T-helper 17 cell (primary cell): ENCODE measurements around the gene SPECC1L. TPM values are rescaled to one million over a fixed set of nuclear protein-coding genes. Genes with fewer than 3 reads are reported as not detected.
A peak's percentile ranks its signal among the peaks of the same experiment; 100 is the strongest.

Source experiments
- ATAC-seq: fragments of 150-1000 bp; cut with Tn5 transposase; 2 replicates; pipeline ENCODE4 v1.10.0; 2021; ENCODE audit warnings: mild to moderate bottlenecking, moderate library complexity
- DNase-seq, 3 donors: peaks; one replicate each; pipeline versions ENCODE4 v3.0.0 to v3.0.0-alpha.2; 2020 to 2021
- H3K9me3 ChIP-seq: one replicate; pipeline ENCODE4 v1.7.0; 2013; ENCODE audit warnings: low read length, mild to moderate bottlenecking; ENCODE audit not compliant: control insufficient read depth, poor library complexity, severe bottlenecking
- H3K27ac Mint-ChIP-seq: one replicate; pipeline ENCODE4 v1.8.0; 2022; ENCODE audit warnings: mild to moderate bottlenecking, moderate library complexity, mixed read lengths
- H3K27me3 Mint-ChIP-seq: one replicate; pipeline ENCODE4 v1.8.0; 2022; ENCODE audit warnings: mixed read lengths
- H3K36me3 Mint-ChIP-seq: one replicate; pipeline ENCODE4 v1.8.0; 2022; ENCODE audit warnings: low read depth, mixed read lengths
- H3K4me1 Mint-ChIP-seq: one replicate; pipeline ENCODE4 v1.8.0; 2022; ENCODE audit warnings: mild to moderate bottlenecking, mixed read lengths
- H3K4me3 Mint-ChIP-seq: one replicate; pipeline ENCODE4 v1.8.0; 2022; ENCODE audit warnings: mild to moderate bottlenecking, moderate library complexity, mixed read lengths
- total RNA-seq, 4 donors: library from RNA in 2 of 4; stranded (reverse) in 2 of 4; gene quantifications; one replicate each; pipeline ENCODE4 v1.2.3 and lab custom pipeline; 2022 to 2026

Gene SPECC1L
- total RNA-seq, 2 donors from 2014 or later: 34.9 to 35.2 TPM

GRCh38 chr22:24380220-24380904 is 109.7 kb downstream of the SPECC1L start:
- Mint-ChIP-seq H3K27me3 (no peaks in the 10 kb centered on the region), H3K4me3 (no peak overlapping the region), H3K36me3 (no peaks in the 10 kb centered on the region), H3K4me1 (peaks cover 15% of the 10 kb centered on the region), H3K27ac (no peak overlapping the region)
- DNase-seq (no peak), ATAC-seq (no peak)
- no peaks in the 10 kb centered on the region for H3K9me3 ChIP-seq

GRCh38 chr22:24380905-24381230 is 110.2 kb downstream of the SPECC1L start:
- no peak overlapping the region for H3K4me3 Mint-ChIP-seq
- H3K9me3 ChIP-seq: no peaks in the 10 kb centered on the region
- peak overlapping the region; percentile 49 for H3K27ac Mint-ChIP-seq
- peaks cover 15% of the 10 kb centered on the region for H3K4me1 Mint-ChIP-seq
- no peaks in the 10 kb centered on the region for H3K27me3 Mint-ChIP-seq
- ATAC-seq (no peak), DNase-seq (no peak)
- H3K36me3 Mint-ChIP-seq: no peaks in the 10 kb centered on the region

- H3K9me3 ChIP-seq: no peaks in the 10 kb centered on the region
- no peak for DNase-seq
- Mint-ChIP-seq H3K4me3 (no peak overlapping the region), H3K27me3 (no peaks in the 10 kb centered on the region), H3K4me1 (peaks cover 12% of the 10 kb centered on the region), H3K36me3 (no peaks in the 10 kb centered on the region), H3K27ac (peak overlapping the region; percentile 49)
- no peak for ATAC-seq
These were observed 112.4 kb downstream of the SPECC1L start for GRCh38 chr22:24383061-24383460.

- no peak for DNase-seq
- Mint-ChIP-seq H3K36me3 (no peaks in the 10 kb centered on the region), H3K4me3 (no peak overlapping the region), H3K27ac (peak overlapping the region; percentile 14), H3K27me3 (no peaks in the 10 kb centered on the region), H3K4me1 (peaks cover 9% of the 10 kb centered on the region)
- no peak for ATAC-seq
- H3K9me3 ChIP-seq: no peaks in the 10 kb centered on the region
These were observed 113.5 kb downstream of the SPECC1L start for GRCh38 chr22:24384131-24384530.

GRCh38 chr22:24386937-24387471 is 116.4 kb downstream of the SPECC1L start:
- DNase-seq (no peak), ATAC-seq (no peak)
- Mint-ChIP-seq H3K27ac (no peak overlapping the region), H3K27me3 (no peaks in the 10 kb centered on the region), H3K36me3 (no peaks in the 10 kb centered on the region), H3K4me3 (no peak overlapping the region), H3K4me1 (peaks cover 3% of the 10 kb centered on the region)
- no peaks in the 10 kb centered on the region for H3K9me3 ChIP-seq

- Mint-ChIP-seq H3K27ac (no peak overlapping the region), H3K4me3 (no peak overlapping the region), H3K4me1 (no peaks in the 10 kb centered on the region), H3K36me3 (peaks cover 2% of the 10 kb centered on the region), H3K27me3 (no peaks in the 10 kb centered on the region)
- H3K9me3 ChIP-seq: no peaks in the 10 kb centered on the region
- DNase-seq: no peak
- no peak for ATAC-seq
These were observed 119.0 kb downstream of the SPECC1L start for GRCh38 chr22:24389680-24390079.

GRCh38 chr22:24390156-24390555 is 119.5 kb downstream of the SPECC1L start:
- DNase-seq: no peak
- Mint-ChIP-seq H3K4me3 (no peak overlapping the region), H3K27me3 (no peaks in the 10 kb centered on the region), H3K36me3 (peaks cover 3% of the 10 kb centered on the region), H3K27ac (no peak overlapping the region), H3K4me1 (peaks cover under 1% of the 10 kb centered on the region)
- H3K9me3 ChIP-seq: no peaks in the 10 kb centered on the region
- no peak for ATAC-seq

- no peak for ATAC-seq
- no peak for DNase-seq
- Mint-ChIP-seq H3K27ac (no peak overlapping the region), H3K27me3 (no peaks in the 10 kb centered on the region), H3K4me1 (peaks cover 3% of the 10 kb centered on the region), H3K36me3 (peaks cover 5% of the 10 kb centered on the region), H3K4me3 (no peak overlapping the region)
- no peaks in the 10 kb centered on the region for H3K9me3 ChIP-seq
These were observed 119.9 kb downstream of the SPECC1L start for GRCh38 chr22:24390576-24390975.

- no peaks in the 10 kb centered on the region for H3K9me3 ChIP-seq
- Mint-ChIP-seq H3K4me1 (peaks cover 3% of the 10 kb centered on the region), H3K36me3 (peaks cover 5% of the 10 kb centered on the region), H3K4me3 (no peak overlapping the region), H3K27me3 (no peaks in the 10 kb centered on the region), H3K27ac (no peak overlapping the region)
- ATAC-seq: no peak
- DNase-seq: no peak
These were observed 121.2 kb downstream of the SPECC1L start for GRCh38 chr22:24391836-24392217.

- peaks cover 3% of the 10 kb centered on the region for H3K4me1 Mint-ChIP-seq
- H3K27me3 Mint-ChIP-seq: no peaks in the 10 kb centered on the region
- H3K9me3 ChIP-seq: no peaks in the 10 kb centered on the region
- no peak overlapping the region for H3K27ac Mint-ChIP-seq
- DNase-seq: no peak
- H3K4me3 Mint-ChIP-seq: peak overlapping the region; percentile 67
- no peak for ATAC-seq
- peaks cover 5% of the 10 kb centered on the region for H3K36me3 Mint-ChIP-seq
These were observed 121.7 kb downstream of the SPECC1L start for GRCh38 chr22:24392218-24392931.

GRCh38 chr22:24393012-24393559 is 122.5 kb downstream of the SPECC1L start:
- no peaks in the 10 kb centered on the region for H3K9me3 ChIP-seq
- no peaks in the 10 kb centered on the region for H3K27me3 Mint-ChIP-seq
- no peak overlapping the region for H3K27ac Mint-ChIP-seq
- peaks cover 5% of the 10 kb centered on the region for H3K36me3 Mint-ChIP-seq
- H3K4me3 Mint-ChIP-seq: no peak overlapping the region
- peaks cover 5% of the 10 kb centered on the region for H3K4me1 Mint-ChIP-seq
- no peak for DNase-seq
- no peak for ATAC-seq

GRCh38 chr22:24393848-24394247 is 123.2 kb downstream of the SPECC1L start:
- Mint-ChIP-seq H3K4me1 (peaks cover 6% of the 10 kb centered on the region), H3K27me3 (no peaks in the 10 kb centered on the region), H3K27ac (no peak overlapping the region), H3K36me3 (peaks cover 5% of the 10 kb centered on the region), H3K4me3 (no peak overlapping the region)
- ATAC-seq (no peak), DNase-seq (no peak)
- no peaks in the 10 kb centered on the region for H3K9me3 ChIP-seq

GRCh38 chr22:24394254-24394653 is 123.6 kb downstream of the SPECC1L start:
- Mint-ChIP-seq H3K4me1 (peaks cover 6% of the 10 kb centered on the region), H3K27me3 (no peaks in the 10 kb centered on the region), H3K27ac (no peak overlapping the region), H3K4me3 (no peak overlapping the region), H3K36me3 (peaks cover 5% of the 10 kb centered on the region)
- DNase-seq (no peak), ATAC-seq (no peak)
- no peaks in the 10 kb centered on the region for H3K9me3 ChIP-seq
